HG03097 (cell line): ENCODE results near the gene GPR137C.
"Not testable (repeated sequence)": the region's sequence is repeated elsewhere in the genome, so short reads cannot be mapped to it uniquely, and the experiment has no call there.

Source experiments
- ATAC-seq: cut with Tn5 transposase; IDR thresholded peaks from one replicate; pipeline ENCODE4 v1.9.1; 2021; ENCODE audit not compliant: unreplicated experiment, low FRiP score

The GPR137C gene

DNA sequence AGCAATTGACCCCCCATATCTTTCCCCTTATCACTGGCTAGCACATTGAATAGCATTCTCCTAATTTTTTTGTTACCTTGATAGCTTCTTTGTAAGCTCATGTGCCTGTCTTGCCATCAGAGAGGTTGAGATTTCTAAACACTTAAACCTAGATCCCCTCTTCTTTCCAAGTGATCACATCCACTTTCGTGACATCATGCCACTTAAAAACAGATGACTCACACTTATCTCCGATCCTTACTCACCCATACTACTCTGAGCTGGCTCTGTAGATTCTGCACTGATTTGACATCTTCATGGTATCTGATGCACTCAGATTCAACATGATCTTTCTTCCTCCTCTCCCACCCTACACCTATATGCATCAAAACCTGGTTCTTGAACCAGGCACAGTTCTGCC lies 10.5 kb downstream of the GPR137C start:
- ATAC-seq: no peak

DNA sequence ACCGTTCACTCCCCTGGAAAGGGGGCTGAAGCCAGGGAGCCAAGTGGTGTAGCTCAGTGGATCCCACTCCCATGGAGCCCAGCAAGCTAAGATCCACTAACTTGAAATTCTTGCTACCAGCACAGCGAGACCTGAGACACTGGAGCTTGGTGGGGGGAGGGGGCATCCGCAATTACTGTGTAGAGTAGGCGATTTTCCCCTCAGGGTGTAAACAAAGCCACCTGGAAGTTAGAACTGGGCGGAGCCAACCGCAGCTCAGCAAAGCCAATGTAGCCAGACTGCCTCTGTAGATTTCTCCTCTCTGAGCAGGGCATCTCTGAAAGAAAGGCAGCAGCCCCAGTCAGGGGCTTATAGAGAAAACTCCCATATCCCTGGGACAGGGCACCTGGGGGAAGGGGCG lies 15.8 kb downstream of the GPR137C start:
- not testable (repeated sequence) for ATAC-seq

DNA sequence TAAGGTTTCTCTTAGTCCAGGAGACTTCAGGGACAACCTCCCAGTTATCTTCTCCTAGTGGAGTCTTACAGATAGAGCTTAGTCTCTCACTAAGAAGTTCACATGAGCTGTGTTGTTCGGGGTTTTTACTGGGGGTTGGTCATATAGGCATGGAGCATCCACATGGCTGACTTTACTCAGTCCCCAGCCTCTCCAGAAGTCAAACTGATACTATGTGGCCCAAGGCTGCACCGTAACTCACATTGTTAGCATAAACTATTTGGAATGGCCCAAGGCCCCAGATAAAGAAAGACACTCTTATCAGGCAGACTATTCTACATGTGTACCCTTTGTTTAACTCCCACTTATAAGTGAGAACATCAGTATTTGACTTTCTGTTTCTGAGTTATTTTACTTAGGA lies 23.2 kb downstream of the GPR137C start:
- ATAC-seq: no peak

DNA sequence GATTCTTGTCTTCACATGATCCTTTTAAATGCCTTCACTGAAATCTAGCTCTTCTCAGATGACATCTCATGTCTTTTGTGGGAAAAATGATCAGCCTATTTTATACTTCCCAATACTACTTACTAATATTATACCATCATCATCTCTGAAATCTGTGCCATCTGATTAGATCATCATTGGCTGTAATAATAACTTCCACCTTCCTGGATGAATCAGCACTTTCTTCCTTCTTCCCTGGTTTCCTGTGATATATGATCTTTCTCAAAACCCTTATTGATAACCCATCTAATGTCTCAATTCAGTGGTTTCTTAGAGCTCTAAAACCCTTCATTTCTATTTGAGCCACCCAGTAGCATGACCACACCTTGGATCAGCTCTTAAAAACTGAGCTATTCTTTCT lies 30.9 kb downstream of the GPR137C start:
- no peak for ATAC-seq

DNA sequence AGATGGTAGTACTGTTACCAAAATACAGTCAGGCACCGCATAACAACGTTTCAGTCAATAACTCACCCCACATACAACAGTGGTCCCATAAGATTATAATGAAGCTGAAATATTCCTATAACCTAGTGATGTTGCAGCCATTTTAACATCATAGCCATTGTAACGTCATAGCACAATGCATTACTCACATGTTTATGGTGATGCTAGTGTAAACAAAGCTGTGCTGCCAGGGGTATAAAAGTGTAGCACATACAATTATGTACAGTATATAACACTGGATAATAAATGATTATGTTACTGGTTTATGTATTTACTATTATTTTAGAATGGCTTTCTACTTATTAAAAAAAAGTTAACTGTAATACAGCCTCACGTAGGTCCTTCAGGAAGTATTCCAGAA lies 37.0 kb downstream of the GPR137C start:
- no peak for ATAC-seq

DNA sequence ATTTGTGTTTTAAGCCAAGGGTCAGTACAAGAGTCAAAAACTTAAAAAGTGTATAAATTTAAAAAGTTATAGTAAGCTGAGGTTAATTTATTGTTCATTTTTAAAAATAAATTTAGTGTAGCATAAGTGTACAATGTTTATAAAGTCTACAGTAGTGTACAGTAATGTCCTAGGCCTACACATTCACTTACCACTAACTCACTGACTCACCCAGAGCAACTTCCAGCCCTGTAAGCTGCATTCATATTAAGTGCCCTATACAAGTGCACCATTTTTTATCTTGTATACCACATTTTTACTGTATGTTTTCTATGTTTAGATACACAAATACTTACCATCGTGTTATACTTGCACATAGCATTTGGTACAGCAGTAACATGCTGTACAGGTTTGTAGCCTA lies 37.7 kb downstream of the GPR137C start:
- no peak for ATAC-seq

DNA sequence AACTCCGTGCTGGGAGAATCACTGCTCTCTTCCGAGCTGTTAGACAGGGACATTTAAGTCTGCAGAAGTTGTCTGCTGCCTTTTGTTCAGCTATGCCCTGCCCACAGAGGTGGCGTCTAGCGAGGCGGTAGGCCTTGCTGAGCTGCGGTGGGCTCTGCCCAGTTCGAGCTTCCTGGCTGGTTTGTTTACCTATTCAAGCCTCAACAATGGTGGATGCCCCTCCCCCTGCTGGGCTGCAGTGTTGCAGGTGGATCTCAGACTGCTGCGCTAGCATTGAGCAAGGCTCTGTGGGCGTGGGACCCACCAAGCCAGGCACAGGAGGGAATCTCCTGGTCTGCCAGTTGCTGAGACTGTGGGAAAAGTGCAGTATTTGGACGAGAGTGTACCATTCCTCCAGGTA lies 43.7 kb downstream of the GPR137C start:
- no peak for ATAC-seq

DNA sequence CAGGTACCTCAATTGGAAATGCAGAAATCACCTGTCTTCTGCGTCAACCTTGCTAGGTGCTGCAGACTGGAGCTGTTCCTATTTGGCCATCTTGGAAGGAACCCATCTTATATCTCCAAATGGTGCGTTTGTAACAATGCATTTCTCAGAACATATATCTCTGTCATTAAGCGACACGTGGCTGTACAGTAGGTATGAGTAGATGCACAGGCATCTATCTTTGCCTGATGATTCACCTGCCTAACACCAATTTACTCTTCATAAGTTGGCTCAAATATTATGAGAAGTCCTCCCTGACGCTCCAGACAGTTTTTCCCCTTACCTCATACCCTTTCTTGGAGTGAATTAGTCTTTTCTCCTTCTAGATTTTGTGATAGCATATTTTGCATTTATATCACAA lies 44.2 kb downstream of the GPR137C start:
- no peak for ATAC-seq

DNA sequence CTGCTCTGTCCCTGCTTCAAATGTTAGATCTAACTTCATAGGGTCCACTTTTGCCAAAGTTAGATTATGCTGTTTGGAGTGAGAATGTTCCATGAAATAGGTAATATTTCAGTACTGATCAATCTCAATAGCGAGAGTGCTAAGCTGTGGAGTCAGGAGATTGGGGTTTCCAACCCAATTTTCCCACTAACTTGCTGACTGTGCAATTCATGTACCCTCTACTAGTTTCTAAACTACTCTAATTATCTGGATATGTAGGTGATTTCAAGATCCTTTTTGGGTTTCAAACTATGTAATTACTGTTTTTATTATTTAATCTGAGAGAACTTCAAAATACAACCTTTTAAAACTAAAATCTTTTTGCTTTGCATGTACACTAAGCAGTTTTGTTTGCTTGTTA lies 45.9 kb downstream of the GPR137C start:
- no peak for ATAC-seq

DNA sequence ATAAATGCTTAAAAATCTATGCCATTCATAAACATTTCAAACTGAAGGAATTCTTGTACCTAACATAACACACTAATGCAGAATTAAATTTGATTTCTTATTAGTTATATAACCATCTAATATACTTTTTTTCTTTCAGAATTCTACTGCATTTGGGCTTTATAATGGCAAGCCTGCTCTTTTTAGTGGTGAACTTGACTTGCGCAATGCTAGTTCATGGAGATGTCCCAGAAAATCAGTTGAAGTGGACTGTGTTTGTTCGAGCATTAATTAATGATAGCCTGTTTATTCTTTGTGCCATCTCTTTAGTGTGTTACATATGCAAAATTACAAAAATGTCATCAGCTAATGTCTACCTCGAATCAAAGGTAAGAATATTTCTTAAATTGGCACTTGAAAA lies 47.3 kb downstream of the GPR137C start:
- ATAC-seq: no peak

DNA sequence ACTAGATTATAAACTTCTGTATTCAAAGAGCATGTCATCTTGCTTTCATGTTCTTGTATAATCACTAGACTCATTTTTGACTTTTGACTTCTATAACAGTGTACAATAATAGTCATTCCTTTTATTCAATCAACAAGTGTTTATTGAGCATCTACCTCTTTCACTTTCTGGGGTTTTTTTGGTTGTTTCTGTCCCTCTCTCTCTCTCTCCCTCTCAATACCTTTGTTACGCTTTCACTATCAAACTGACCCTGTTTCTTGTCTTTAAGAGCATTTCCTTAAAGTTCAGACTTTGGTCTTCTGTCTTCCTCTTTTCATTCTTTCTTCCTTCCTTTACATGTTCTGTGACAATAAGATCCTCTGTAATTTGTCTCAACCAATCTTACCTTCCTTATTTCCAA lies 49.5 kb downstream of the GPR137C start:
- ATAC-seq: no peak

DNA sequence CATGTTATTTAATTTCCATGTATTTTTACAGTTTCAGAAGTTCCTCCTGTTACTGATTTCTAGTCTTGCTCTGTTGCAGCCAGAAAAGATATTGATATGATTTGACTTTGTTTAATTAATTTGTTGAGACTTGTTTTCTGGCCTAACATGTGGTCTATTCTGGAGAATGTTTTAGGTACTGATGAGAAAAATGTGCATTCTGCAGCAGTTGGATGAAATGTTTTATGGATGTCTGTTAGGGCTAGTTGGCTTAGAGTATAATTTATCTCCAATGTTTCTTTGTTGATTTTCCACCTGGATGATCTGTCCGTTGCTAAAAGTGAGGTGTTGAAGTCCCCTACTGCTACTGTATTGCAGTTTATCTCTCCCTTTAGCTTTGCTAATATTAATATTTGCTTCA lies 54.4 kb downstream of the GPR137C start:
- no peak for ATAC-seq

DNA sequence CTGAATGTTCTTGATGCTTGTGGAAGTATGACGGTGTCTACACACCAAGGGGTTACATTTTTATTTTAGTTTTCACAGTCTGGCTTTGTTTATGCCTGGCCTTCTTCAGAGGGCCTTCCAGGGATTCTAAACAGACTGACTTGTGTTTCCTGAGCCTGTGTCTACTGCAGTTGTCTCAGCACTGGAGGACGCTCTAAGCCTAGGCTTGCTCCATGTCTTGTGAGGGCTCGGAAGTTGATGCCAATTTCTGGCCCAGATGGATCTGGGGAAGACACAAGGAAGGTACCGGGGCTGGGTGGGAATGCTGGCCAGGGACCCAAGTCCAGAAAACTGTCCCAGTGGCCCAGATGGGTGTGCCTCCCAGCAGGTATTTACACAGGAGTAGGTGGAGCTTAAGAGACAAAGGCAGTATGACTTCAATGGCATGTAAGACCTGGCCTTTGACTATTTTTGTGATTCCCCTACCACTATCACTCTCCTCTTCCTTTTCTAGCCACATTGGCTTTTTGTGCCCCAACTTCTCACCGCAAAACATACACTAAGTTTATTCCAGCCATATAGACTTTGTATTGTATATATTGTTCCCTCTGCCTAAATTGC lies 56.9 kb downstream of the GPR137C start:
- ATAC-seq: no peak

DNA sequence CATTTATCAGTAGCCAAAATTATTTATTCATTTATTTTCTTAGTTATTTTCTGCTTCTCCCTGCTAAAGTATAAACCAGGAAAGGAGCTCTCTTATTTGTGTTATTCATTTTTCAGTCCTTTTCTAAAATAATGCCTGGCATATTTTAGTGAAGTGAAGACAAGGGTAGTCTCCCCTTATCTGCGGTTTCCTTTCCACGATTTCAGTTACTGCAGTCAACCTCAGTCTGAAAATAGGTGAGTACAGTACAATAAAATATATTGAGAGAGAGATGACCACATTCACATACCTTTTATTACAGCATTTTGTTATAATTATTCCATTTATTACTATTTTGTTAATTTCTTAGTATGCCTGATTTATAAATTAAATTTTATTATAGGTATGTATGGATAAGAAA lies 57.6 kb downstream of the GPR137C start:
- no peak for ATAC-seq

DNA sequence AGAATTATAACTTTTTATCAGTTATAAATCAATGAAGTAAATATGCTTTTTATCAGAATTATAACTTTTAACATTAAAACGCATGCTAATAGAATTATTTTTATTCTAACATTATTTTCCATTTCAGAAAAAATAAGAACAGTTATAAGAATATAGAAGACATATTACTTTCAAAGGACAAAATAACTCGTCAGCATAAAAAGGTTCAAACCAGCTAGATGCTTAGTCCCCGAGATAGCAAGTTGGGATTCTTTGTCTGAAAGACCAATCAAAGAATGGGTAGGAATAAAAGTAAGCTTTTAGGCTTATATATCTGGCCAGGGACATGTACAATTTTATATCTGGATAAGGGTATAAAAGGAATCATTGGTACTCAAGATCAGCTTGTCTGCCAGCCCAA lies 66.0 kb downstream of the GPR137C start:
- ATAC-seq: no peak

DNA sequence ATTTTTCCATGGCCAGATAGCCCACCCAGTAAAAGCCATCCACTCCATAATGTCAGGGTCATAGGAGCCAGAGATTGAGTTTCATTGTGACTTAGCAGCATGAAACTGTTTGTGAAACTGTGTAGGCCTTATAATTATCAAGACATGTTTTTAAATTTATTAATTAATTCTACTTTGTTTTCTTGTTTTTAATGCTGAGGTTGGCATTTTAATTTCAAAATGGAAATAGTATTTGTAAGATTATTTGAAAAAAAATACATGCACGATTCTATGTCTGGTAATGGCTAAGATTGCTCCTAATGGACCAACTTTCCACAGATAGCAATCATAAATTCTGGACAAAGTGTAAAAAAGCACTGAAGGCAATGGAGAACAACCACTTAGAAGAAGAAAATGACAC lies 67.1 kb downstream of the GPR137C start:
- ATAC-seq: no peak

DNA sequence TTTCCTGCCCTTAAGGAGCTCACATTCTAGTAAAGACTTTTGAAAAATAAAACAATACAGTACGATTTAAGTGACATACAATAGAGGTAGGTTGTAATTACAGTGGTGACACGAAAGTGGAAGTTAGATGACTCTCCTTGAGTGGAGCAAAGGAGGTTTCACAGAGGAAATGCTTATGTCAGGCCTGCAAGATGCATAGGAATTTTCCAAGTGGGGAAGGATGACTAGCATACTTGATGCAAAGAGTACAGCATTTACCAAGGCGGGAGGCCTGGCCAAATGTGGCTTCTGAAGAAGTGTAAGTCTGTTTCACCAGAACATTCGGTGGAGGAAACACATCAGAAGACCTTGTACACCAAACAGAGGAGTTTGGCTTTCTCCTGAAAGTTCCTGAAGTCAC lies 87.5 kb downstream of the GPR137C start:
- no peak for ATAC-seq

DNA sequence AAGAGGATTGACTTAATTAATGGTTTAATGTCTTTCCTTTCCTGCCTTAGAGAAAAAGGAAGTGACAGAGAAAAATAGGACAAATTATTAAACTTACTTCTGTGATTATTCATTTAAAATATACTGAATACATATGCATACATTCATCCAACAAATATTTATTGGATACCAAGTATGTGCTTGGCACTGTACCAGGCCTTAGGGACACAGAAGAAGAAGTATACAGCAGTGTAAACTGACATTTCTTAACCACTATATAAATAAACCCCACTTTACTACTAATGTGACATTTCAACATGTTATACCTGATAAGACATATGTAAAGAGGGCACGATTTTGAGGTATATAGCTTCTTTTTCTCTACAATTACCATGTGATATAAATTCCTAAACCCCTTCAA lies 89.1 kb downstream of the GPR137C start:
- no peak for ATAC-seq

DNA sequence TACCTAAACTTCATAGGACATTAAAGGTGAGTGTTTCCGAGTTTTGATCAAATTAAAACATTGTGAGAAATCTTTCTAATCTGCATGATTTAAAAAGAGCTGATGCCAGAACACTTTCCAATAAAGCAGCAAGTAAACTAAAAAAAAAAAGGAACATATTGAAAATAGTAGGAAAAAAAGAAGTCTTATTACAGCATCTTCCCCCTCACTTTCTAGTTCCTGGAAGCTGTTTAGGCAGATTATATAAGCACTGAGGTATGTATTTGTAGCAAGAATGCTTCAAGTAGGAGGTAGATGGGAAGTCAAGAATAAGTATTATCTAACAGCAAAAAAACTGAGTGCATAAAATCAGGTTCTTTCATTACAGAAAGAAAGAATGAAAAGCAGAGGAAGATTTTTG lies 96.9 kb downstream of the GPR137C start:
- ATAC-seq: no peak

DNA sequence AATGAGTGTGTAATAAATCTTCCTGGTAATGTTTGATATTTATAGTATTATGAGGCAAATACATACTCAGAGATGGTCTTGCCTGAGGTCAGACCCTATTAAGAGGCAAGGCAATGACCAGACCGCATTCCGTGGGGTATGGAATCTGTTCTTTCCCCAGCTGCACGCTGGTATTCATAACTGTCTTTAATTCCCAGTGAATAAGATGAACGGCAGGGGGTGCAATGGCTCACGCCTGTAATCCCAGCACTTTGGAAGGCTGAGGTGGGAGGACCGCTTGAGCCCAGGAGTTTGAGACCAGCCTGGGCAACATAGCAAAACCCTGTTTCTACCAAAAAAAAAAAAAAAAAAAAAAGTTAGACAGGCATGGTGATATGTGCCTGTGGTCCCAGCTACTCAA lies 98.1 kb downstream of the GPR137C start:
- ATAC-seq: no peak

DNA sequence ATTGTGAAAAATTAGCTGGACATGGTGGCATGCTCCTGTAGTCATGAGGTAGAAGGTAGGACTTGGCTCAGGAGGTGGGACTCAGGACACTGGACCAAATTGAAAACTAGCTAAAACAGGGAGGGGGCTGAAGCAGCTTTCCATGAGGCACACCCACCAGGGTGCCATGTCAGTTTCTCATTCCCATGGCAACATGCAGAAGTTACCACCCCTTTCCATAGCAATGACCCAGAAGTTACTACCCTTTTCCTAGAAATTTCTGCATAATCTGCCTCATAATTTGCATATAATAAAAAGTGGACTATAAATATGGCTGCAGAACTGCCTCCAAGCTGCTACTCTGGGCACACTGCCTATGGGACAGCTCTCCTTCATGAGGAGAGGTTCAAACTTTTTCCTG lies 104.3 kb downstream of the GPR137C start:
- no peak for ATAC-seq

DNA sequence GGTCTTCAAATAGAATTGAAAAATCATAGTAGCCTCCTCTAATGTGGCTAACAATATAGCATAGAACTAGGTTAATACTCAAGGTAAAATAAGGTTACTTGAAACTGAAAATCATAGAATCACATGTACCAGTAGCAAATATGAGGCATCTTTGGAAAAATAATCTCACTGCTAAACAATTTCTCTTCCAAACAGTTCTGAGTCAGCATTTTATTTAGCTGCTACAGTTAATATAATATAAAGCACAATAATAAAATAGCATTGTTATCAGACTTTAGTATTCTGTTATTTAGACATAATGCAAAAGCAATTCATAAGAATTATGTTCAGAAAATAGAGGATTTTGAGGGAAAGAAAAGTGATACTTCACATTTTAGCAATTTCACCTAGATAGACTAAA lies 107.7 kb downstream of the GPR137C start:
- no peak for ATAC-seq

DNA sequence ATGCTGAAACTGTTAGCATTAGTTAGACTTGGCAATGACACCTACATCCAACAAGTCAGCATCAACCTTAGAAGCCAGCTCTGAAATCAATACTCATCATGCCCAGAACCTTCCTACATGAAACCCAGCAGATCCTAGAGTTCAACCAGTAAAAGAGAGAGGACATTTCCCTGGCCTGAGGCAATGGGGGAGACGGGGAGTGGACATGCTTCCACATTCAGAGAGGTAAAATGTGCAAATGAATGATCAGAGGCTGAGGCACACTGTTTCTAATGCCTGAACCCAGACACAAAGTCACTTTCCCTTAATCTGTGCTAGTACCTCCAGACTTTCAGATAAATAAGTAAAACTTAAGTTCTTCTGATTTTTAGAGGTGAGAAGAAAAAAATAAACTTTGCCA lies 108.2 kb downstream of the GPR137C start:
- ATAC-seq: no peak
